Measurements from ENCODE around the gene ERCC4. TPM values are rescaled to one million over a fixed set of nuclear protein-coding genes. Genes with fewer than 3 reads are reported as not detected.

The ERCC4 gene
- total RNA-seq, 1 donor from 2014 or later, result 7.3 TPM

- ATAC-seq, result no peak
- DNase-seq, result no peak
- intact Hi-C loops (cut with micrococcal nuclease), result loop anchor here (10.0 kb wide), 1 partner anchor 257 kb away; no protein-coding TSS in a partner anchor
Measured at GRCh38 chr16:13937411-13937810, 17.5 kb downstream of the ERCC4 start.

GRCh38 chr16:13938480-13938879 is 18.5 kb downstream of the ERCC4 start:
- intact Hi-C loops (cut with micrococcal nuclease), result loop anchor here (10.0 kb wide), 1 partner anchor 256 kb away; no protein-coding TSS in a partner anchor
- ATAC-seq (peak; percentile 90), DNase-seq (no peak)

- ATAC-seq, result no peak
- intact Hi-C loops (cut with micrococcal nuclease), result loop anchor here (10.0 kb wide), 1 partner anchor 255 kb away; no protein-coding TSS in a partner anchor
Measured at GRCh38 chr16:13939821-13940220, 19.9 kb downstream of the ERCC4 start.

GRCh38 chr16:13940397-13940933 is 20.5 kb downstream of the ERCC4 start:
- no peak for ATAC-seq
- DNase-seq, result no peak
- intact Hi-C loops (cut with micrococcal nuclease), result no loop called here

More at GRCh38 chr16:13939821-13940220, 19.9 kb downstream of the ERCC4 start:
- DNase-seq, result no peak

GRCh38 chr16:13944816-13945215 is 24.9 kb downstream of the ERCC4 start:
- intact Hi-C loops (cut with micrococcal nuclease), result no loop called here
- DNase-seq (no peak), ATAC-seq (no peak)

GRCh38 chr16:13945744-13946485 is 26.0 kb downstream of the ERCC4 start:
- ATAC-seq, result no peak
- intact Hi-C loops (cut with micrococcal nuclease), result no loop called here
- no peak for DNase-seq

GRCh38 chr16:13948086-13948485 is 28.1 kb downstream of the ERCC4 start:
- no peak for DNase-seq
- ATAC-seq, result no peak
- intact Hi-C loops (cut with micrococcal nuclease), result no loop called here

GRCh38 chr16:13950821-13951547 is 31.0 kb downstream of the ERCC4 start:
- DNase-seq (no peak), ATAC-seq (no peak)
- intact Hi-C loops (cut with micrococcal nuclease), result no loop called here

GRCh38 chr16:13951611-13952010 is 31.7 kb downstream of the ERCC4 start:
- ATAC-seq (no peak), DNase-seq (no peak)
- intact Hi-C loops (cut with micrococcal nuclease), result no loop called here

GRCh38 chr16:13953501-13953900 is 33.5 kb downstream of the ERCC4 start:
- ATAC-seq, result no peak
- intact Hi-C loops (cut with micrococcal nuclease), result no loop called here
- DNase-seq, result no peak

GRCh38 chr16:13956635-13957196 is 36.8 kb downstream of the ERCC4 start:
- no peak for ATAC-seq
- intact Hi-C loops (cut with micrococcal nuclease), result no loop called here
- no peak for DNase-seq

- peak; percentile 96 for ATAC-seq
- intact Hi-C loops (cut with micrococcal nuclease), result no loop called here
- DNase-seq, result peak; percentile 67
Measured at GRCh38 chr16:13957197-13958078, 37.5 kb downstream of the ERCC4 start.

- intact Hi-C loops (cut with micrococcal nuclease), result no loop called here
- DNase-seq, result no peak
- no peak for ATAC-seq
Measured at GRCh38 chr16:13958474-13958873, 38.5 kb downstream of the ERCC4 start.

- no peak for ATAC-seq
Measured at GRCh38 chr16:13959626-13960025, 39.7 kb downstream of the ERCC4 start.

GRCh38 chr16:13961099-13961811 is 41.3 kb downstream of the ERCC4 start:
- DNase-seq, result no peak
- intact Hi-C loops (cut with micrococcal nuclease), result no loop called here
- ATAC-seq, result no peak

More at GRCh38 chr16:13959626-13960025, 39.7 kb downstream of the ERCC4 start:
- intact Hi-C loops (cut with micrococcal nuclease), result no loop called here
- DNase-seq, result no peak

GRCh38 chr16:13962232-13962631 is 42.3 kb downstream of the ERCC4 start:
- no peak for ATAC-seq
- intact Hi-C loops (cut with micrococcal nuclease), result no loop called here
- DNase-seq, result no peak

- intact Hi-C loops (cut with micrococcal nuclease), result no loop called here
- DNase-seq (no peak), ATAC-seq (no peak)
Measured at GRCh38 chr16:13968835-13969234, 48.9 kb downstream of the ERCC4 start.

- intact Hi-C loops (cut with micrococcal nuclease), result no loop called here
- no peak for ATAC-seq
- no peak for DNase-seq
Measured at GRCh38 chr16:13969711-13970110, 49.8 kb downstream of the ERCC4 start.

Data from left ventricle myocardium superior (tissue), 1 donor.